Activated naive CD8-positive, alpha-beta T cell treated with anti-CD3 and anti-CD28 coated beads for 36 hours (primary cell): ENCODE data around the gene SRPK3. TPM values are rescaled to one million over a fixed set of nuclear protein-coding genes. Genes with fewer than 3 reads are reported as not detected.

Source experiments
- DNase-seq: peaks from one replicate; pipeline ENCODE4 v3.0.0; 2021
- H3K27ac Mint-ChIP-seq: one replicate; pipeline ENCODE4 v1.8.0; 2022; ENCODE audit warnings: mild to moderate bottlenecking, moderate library complexity, mixed read lengths
- H3K27me3 Mint-ChIP-seq: one replicate; pipeline ENCODE4 v1.8.0; 2022; ENCODE audit warnings: mild to moderate bottlenecking, mixed read lengths
- H3K36me3 Mint-ChIP-seq: one replicate; pipeline ENCODE4 v1.8.0; 2021; ENCODE audit warnings: mild to moderate bottlenecking, mixed read lengths
- H3K4me1 Mint-ChIP-seq: one replicate; pipeline ENCODE4 v1.8.0; 2021; ENCODE audit warnings: mixed read lengths
- H3K4me3 Mint-ChIP-seq: one replicate; pipeline ENCODE4 v1.8.0; 2022; ENCODE audit warnings: mild to moderate bottlenecking, moderate library complexity, mixed read lengths
- H3K9me3 Mint-ChIP-seq: one replicate; pipeline ENCODE4 v1.8.0; 2022; ENCODE audit warnings: mixed read lengths
- total RNA-seq, 2 experiments: library from RNA; stranded (reverse); gene quantifications; one replicate each; pipeline ENCODE4 v1.2.3, GENCODE V29; 2021

SRPK3 gene
- total RNA-seq, 2 experiments from 2014 or later: not detected

DNA sequence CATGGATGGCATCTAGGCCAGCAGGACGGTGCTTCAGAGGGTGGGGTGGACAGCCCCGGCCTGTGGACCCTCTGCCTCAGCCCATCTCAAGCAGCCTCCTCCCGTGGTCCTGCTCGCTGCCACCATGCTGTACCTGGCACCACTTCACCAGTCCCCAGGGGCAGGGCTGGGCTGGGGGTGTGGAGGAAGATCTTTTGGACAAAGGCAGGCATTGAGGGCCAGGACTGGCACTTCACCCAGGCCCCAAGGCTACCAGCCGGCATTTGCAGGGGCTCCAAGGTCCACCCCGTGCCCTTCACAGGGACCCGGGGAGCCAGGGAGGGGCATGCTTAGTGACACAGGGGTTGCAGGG is 16.1 kb upstream of the SRPK3 start:
- no peaks in the 10 kb centered on the region for H3K9me3 Mint-ChIP-seq
- peaks cover 9% of the 10 kb centered on the region for H3K4me1 Mint-ChIP-seq
- no peak for DNase-seq
- no peak overlapping the region for H3K27ac Mint-ChIP-seq
- H3K4me3 Mint-ChIP-seq: no peak overlapping the region
- H3K27me3 Mint-ChIP-seq: no peaks in the 10 kb centered on the region
- H3K36me3 Mint-ChIP-seq: no peaks in the 10 kb centered on the region

DNA sequence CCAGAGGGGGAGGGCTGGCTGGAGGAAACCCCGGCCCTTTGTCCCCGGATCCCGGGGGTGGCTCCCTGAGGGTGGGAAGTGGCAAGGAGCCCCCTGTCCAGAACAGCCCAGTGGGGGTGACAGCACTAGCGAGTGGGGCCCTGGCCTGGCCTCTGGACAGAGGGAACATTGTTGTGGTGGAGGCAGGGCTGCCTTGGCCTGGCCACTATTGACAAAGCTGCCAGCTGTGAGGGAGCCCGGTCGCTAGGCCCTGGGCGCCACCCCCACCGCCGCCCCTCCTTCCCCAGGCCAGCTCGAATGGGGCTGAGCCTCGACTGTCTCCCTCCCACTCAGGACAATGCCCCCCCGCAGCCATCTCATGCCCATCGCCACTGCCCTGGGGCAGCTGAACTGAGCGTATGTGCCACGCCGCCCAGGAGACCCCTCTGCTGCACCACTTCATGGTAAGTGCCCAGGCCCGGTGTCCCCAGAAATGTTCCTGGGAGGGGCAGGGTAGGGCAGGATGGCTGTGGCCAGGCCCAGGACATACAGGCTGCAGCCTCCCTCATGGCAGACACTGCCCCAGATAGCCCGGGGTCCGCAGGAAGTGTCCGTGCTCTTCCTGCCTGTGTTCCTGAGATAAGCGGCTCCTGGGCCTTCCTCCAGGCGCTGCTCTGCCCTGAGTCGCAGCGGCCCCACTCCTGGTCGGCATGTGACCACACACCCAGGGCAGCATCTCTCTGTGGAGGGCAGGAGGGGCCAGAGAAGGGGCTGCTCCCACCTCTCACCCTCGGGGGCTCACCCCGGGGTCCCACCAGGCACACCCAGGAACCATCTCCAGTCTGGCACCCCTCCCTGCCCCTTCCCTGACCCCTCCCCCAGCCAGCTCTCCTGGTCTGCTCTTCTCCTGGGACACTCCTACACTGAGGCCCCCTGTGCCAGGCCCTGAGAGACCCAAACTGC is 15.4 kb upstream of the SRPK3 start:
- Mint-ChIP-seq H3K27ac (no peak overlapping the region), H3K27me3 (no peaks in the 10 kb centered on the region), H3K9me3 (no peaks in the 10 kb centered on the region), H3K4me3 (peak overlapping the region; percentile 49), H3K36me3 (no peaks in the 10 kb centered on the region), H3K4me1 (peaks cover 9% of the 10 kb centered on the region)
- no peak for DNase-seq

DNA sequence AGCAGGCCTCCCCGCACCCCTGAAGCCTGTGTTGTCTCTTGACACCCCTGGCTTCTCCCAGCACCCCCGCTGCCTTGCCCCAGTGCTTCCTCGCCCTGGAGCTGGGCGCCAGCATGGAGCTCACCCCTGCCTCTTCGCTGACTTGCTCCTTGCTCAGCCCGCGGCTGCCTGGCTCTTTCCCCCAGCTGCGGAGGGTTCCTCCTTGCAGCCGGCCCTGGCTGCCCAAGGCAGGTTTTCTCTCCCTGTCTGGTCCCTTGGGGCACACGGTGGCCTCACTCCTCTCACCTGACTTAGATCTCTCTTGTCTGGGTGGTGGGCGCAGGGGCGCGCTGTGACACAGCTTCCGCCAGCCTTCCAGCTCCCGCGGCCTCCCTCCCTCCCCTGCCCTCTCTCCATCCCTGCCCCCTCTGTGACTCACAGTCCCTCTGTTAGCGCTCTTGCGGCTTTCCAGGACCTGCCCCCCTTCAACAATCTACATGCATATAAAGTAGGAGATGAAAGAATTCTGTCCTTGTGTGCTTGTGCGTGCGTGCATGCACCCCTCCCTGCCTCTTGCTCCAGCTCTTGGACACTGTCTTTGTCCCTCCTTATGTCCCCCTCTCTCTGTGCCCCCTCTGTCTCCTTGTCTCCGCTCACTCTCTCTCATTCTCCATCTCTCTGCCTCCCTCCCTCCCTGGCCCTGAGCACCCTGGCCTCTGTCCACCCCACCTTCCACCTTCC is 14.6 kb upstream of the SRPK3 start:
- Mint-ChIP-seq H3K4me1 (peaks cover 9% of the 10 kb centered on the region), H3K9me3 (no peaks in the 10 kb centered on the region), H3K27me3 (no peaks in the 10 kb centered on the region), H3K4me3 (peak overlapping the region; percentile 49), H3K36me3 (no peaks in the 10 kb centered on the region), H3K27ac (peak overlapping the region; percentile 16)
- DNase-seq: peak; percentile 60

DNA sequence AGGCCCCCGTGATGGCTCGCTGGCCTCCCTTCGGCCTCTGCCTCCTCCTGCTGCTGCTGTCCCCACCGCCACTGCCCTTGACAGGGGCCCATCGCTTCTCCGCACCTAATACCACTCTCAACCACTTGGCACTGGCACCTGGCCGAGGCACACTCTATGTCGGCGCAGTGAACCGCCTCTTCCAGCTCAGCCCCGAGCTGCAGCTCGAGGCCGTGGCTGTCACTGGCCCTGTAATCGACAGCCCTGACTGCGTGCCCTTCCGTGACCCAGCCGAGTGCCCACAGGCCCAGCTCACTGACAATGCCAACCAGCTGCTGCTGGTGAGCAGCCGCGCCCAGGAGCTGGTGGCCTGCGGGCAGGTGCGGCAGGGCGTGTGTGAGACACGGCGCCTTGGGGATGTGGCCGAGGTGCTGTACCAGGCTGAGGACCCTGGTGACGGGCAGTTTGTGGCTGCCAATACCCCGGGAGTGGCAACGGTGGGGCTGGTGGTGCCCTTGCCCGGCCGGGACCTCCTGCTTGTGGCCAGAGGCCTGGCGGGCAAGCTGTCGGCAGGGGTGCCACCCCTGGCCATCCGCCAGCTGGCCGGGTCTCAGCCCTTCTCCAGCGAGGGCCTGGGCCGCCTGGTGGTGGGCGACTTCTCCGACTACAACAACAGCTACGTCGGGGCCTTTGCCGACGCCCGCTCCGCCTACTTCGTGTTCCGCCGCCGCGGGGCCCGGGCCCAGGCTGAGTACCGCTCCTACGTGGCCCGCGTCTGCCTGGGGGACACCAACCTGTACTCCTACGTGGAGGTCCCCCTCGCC is 13.8 kb upstream of the SRPK3 start:
- no peak for DNase-seq

DNA sequence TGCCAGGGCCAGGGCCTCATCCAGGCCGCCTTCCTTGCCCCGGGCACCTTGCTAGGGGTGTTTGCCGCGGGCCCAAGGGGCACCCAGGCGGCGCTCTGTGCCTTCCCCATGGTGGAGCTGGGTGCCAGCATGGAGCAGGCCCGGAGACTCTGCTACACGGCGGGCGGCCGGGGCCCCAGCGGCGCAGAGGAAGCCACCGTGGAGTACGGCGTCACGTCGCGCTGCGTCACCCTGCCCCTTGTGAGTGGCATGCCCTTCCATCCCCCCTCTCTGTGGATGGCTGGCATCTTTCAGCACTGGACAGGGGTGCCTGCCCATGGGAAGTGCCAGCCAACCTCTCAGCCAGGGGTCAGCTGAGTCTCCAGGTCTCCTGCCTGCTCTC is 13.2 kb upstream of the SRPK3 start:
- no peaks in the 10 kb centered on the region for H3K9me3 Mint-ChIP-seq

More for the DNA sequence above, 13.8 kb upstream of the SRPK3 start:
- H3K27me3 Mint-ChIP-seq: no peaks in the 10 kb centered on the region
- peak overlapping the region; percentile 39 for H3K27ac Mint-ChIP-seq
- no peak overlapping the region for H3K4me3 Mint-ChIP-seq
- H3K9me3 Mint-ChIP-seq: no peaks in the 10 kb centered on the region
- no peaks in the 10 kb centered on the region for H3K36me3 Mint-ChIP-seq
- H3K4me1 Mint-ChIP-seq: peaks cover 9% of the 10 kb centered on the region

DNA sequence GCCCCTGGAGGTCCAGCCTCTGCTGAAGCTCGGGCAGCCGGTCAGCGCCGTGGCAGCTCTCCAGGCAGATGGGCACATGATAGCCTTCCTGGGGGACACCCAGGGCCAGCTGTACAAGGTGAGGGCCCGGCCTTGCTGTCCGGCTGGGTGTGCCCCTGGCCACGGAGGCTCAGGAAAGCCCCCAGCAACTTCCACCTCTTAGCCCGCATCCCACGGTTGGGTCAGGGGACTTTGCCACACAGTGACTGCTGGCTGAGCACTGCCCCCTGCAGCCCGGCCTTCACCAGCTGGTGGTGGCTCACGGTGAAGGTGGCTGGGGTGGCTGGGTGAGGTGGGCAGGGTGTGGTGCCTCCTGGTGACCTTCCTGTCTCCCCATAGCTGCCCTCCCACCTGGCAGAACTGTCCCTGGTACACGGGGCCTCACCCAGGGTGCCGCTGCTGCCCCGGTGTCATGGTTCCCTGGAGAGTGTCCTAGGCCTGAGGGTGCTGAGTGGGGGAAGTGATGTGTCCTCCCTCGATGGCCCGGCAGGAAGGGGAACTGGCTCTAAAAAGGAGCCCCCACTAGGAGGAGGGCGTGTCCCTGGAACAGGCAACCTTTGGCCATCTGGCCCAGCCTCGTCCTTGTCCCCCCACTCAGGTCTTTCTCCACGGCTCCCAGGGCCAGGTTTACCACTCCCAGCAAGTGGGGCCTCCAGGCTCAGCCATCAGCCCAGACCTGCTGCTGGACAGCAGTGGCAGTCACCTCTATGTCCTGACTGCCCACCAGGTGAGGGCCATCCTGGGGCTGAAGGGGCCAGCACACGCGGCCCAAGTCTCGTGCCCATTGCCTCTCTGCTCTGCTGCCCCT is 12.3 kb upstream of the SRPK3 start:
- Mint-ChIP-seq H3K4me3 (peak overlapping the region; percentile 59), H3K27me3 (no peaks in the 10 kb centered on the region), H3K4me1 (peaks cover 9% of the 10 kb centered on the region), H3K36me3 (no peaks in the 10 kb centered on the region), H3K27ac (peak overlapping the region; percentile 34), H3K9me3 (no peaks in the 10 kb centered on the region)
- no peak for DNase-seq

More for the DNA sequence above, 13.2 kb upstream of the SRPK3 start:
- H3K4me1 Mint-ChIP-seq: peaks cover 9% of the 10 kb centered on the region
- H3K36me3 Mint-ChIP-seq: no peaks in the 10 kb centered on the region
- H3K27me3 Mint-ChIP-seq: no peaks in the 10 kb centered on the region
- H3K27ac Mint-ChIP-seq: no peak overlapping the region
- no peak overlapping the region for H3K4me3 Mint-ChIP-seq
- no peak for DNase-seq

DNA sequence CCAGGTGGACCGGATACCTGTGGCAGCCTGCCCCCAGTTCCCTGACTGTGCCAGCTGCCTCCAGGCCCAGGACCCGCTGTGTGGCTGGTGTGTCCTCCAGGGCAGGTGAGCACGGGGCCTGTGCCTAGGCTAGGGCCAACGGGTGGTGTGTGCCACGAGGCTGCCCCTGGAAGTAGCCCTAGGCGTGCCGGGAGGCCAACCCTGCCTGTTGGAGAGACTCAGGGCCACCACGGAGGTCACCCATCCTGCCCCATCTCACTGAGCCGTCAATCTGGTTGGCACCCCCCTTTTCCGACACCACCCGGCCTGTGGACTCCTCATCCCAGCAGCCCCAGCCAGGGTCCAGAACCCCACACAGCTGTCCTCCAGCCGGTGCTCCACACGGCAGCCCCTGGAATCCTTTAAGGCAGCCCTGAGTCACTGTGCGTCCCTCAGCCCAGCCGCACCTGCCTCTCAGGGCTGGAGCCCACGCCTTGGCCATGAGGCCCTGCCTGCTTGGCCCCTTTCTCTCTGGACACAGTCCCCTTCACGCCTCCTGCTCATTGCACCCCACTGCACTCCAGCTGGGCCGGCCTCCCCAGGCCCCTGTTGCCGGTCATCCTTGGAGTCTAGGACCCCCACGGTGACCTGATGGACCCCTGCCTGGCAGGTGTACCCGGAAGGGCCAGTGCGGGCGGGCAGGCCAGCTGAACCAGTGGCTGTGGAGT is 11.5 kb upstream of the SRPK3 start:
- no peak for DNase-seq
- Mint-ChIP-seq H3K36me3 (no peaks in the 10 kb centered on the region), H3K9me3 (no peaks in the 10 kb centered on the region), H3K4me1 (peaks cover 5% of the 10 kb centered on the region), H3K4me3 (no peak overlapping the region), H3K27me3 (no peaks in the 10 kb centered on the region), H3K27ac (no peak overlapping the region)

DNA sequence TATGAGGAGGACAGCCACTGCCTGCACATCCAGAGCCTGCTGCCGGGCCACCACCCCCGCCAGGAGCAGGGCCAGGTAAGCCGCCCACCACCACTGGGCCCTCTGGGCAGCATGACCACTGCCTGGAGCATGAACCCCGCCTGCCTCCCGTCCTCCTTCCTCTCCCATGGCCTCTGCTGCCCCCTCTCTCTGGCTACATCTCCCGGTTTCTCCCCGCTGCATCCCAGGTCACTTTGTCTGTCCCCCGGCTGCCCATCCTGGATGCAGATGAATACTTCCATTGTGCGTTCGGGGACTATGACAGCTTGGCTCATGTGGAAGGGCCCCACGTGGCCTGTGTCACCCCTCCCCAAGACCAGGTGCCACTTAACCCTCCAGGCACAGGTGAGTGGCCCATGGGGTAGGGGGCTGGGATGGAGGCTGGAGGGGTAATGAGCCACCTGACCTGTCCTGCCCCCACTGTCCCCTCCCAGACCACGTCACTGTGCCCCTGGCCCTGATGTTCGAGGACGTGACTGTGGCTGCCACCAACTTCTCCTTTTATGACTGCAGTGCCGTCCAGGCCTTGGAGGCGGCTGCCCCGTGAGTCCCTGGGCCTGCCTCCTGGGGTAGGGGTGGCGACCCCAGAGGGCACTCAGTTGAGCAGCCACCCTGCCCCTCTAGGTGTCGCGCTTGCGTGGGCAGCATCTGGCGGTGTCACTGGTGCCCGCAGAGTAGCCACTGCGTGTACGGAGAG is 10.8 kb upstream of the SRPK3 start:
- Mint-ChIP-seq H3K4me1 (peaks cover 5% of the 10 kb centered on the region), H3K4me3 (no peak overlapping the region), H3K27me3 (no peaks in the 10 kb centered on the region), H3K9me3 (no peaks in the 10 kb centered on the region), H3K36me3 (no peaks in the 10 kb centered on the region), H3K27ac (no peak overlapping the region)
- DNase-seq: no peak

DNA sequence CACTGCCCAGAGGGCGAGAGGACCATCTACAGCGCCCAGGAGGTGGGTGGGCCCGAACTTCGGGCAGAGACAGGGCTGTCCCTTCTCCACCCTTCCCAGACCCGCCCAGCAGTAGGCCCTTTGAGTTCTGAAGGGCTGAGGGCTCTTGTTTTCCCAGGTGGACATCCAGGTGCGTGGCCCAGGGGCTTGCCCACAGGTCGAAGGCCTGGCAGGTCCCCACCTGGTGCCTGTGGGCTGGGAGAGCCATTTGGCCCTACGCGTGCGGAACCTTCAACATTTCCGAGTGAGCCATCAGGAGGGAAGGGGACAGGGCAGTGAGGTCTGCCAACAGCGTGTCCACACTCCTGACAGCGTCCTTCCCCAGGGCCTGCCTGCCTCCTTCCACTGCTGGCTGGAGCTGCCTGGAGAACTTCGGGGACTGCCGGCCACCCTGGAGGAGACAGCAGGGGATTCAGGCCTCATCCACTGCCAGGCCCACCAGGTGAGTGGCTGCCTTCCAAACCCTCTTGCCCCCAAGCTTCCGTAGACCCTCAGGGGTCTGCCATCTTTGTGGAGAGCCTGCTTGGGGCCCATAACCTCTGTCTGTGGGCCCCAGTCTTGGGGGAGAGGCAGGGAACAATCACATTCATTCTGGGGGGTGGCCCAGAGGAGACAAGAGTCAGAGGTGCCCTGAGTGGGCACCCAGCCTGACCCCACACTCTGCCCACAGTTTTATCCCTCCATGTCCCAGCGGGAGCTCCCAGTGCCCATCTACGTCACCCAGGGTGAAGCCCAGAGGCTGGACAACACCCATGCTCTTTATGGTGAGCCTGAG is 10.0 kb upstream of the SRPK3 start:
- no peak for DNase-seq
- Mint-ChIP-seq H3K27me3 (no peaks in the 10 kb centered on the region), H3K36me3 (no peaks in the 10 kb centered on the region), H3K27ac (no peak overlapping the region), H3K4me3 (no peak overlapping the region), H3K9me3 (no peaks in the 10 kb centered on the region), H3K4me1 (peaks cover 5% of the 10 kb centered on the region)

DNA sequence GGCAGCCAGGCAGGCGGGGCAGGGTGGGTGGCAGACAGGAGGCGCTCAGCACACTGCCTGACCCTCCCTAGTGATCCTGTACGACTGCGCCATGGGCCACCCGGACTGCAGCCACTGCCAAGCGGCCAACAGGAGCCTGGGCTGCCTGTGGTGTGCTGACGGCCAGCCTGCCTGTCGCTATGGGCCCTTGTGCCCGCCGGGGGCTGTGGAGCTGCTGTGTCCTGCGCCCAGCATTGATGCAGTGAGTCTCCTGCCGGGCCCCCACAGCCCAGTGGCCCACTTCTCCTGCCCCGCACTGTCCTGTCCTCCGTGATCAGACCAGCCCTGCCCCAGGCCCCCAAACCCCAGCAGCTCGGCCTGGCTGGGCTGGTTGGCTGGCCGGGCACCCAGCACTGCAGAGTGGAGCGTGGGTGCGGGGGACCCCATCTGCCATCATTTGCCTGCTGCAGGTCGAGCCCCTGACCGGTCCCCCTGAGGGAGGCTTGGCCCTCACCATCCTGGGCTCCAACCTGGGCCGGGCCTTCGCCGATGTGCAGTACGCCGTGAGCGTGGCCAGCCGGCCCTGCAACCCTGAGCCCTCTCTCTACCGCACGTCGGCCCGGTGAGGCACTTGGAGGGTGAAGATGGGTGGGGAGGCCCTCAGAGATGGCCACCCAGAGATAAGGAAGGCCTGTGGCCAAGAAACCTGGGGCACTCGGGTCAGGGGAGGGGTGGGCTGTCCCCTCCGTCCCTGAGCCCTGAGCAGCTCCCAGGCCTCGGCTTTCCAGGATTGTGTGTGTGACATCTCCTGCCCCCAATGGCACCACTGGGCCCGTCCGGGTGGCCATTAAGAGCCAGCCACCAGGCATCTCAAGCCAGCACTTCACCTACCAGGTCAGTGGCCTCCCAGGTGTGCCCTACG is 9.2 kb upstream of the SRPK3 start:
- DNase-seq: no peak
- Mint-ChIP-seq H3K4me3 (no peak overlapping the region), H3K27ac (no peak overlapping the region), H3K27me3 (no peaks in the 10 kb centered on the region), H3K9me3 (no peaks in the 10 kb centered on the region), H3K4me1 (peaks cover 2% of the 10 kb centered on the region), H3K36me3 (no peaks in the 10 kb centered on the region)

DNA sequence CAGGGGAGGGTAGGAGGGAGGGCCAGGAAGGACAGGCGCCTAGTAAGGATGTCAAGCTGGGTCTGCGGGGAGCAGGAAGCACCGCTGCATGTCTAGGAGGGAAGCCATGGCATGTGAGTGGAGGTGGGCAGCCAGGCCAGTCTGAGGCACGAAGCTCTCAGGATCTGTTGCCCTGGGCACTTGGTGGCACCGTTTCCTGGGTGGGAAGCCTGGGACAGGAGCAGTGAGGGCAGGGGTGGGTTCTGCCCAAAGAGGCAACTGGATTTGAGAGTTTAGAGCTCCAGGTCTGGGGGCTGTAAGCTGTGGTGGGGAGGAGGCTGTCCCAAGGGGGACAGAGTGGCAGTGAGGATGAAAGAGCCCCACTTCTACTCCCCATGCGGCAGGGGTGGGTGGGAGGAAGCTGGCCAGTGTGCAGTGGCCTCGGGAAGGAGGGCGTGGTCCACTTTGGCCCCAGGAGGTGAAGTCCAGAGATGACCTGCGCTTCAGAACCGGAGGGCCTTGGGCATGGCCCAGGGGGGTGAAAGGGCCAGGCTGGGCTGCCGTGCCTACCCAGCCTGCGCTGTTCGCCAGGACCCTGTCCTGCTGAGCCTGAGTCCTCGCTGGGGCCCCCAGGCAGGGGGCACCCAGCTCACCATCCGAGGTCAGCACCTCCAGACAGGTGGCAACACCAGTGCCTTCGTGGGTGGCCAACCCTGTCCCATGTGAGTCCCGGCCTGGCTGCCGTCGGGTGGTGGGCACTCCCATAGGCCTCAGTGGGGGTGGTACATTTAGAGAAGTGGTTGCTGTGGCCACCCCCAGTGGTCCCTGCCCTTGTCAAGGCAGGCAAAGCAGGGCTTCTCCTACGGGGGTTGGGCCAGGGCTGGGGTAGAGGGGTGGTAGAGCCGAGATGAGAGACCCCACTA is 8.3 kb upstream of the SRPK3 start:
- Mint-ChIP-seq H3K9me3 (no peaks in the 10 kb centered on the region), H3K36me3 (no peaks in the 10 kb centered on the region), H3K4me1 (no peaks in the 10 kb centered on the region), H3K27me3 (no peaks in the 10 kb centered on the region), H3K4me3 (no peak overlapping the region), H3K27ac (no peak overlapping the region)
- DNase-seq: no peak
